DOHH2 (cell line): ENCODE results near the gene KIAA1671.

ENCODE experiments used
- EZH2phosphoT487 ChIP-seq: fragments of 200-600 bp; sonication (generic); IDR thresholded peaks from 2 replicates; pipeline ENCODE4 v1.6.1; 2017; ENCODE audit warnings: borderline replicate concordance, mild to moderate bottlenecking, antibody characterized with exemption, low read length, moderate library complexity, mixed read lengths
- TF ChIP-seq, protein P1 (sequence below): fragments of 200-600 bp; sonication (generic); IDR thresholded peaks from one replicate; pipeline ENCODE4 v1.5.1; 2014; ENCODE audit warnings: antibody characterized with exemption, mild to moderate bottlenecking, low read depth, low read length; ENCODE audit not compliant: poor library complexity, severe bottlenecking

GRCh38 chr22:25193548-25193947 lies 241.0 kb downstream of the KIAA1671 start:
- no peak for TF ChIP-seq EZH2phosphoT487
- TF ChIP-seq, protein P1, sequence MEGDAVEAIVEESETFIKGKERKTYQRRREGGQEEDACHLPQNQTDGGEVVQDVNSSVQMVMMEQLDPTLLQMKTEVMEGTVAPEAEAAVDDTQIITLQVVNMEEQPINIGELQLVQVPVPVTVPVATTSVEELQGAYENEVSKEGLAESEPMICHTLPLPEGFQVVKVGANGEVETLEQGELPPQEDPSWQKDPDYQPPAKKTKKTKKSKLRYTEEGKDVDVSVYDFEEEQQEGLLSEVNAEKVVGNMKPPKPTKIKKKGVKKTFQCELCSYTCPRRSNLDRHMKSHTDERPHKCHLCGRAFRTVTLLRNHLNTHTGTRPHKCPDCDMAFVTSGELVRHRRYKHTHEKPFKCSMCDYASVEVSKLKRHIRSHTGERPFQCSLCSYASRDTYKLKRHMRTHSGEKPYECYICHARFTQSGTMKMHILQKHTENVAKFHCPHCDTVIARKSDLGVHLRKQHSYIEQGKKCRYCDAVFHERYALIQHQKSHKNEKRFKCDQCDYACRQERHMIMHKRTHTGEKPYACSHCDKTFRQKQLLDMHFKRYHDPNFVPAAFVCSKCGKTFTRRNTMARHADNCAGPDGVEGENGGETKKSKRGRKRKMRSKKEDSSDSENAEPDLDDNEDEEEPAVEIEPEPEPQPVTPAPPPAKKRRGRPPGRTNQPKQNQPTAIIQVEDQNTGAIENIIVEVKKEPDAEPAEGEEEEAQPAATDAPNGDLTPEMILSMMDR: no peak
